Astrocyte of the spinal cord (primary cell): ENCODE measurements around the gene SERPINB5.

Experiments used
- DNase-seq: peaks from one replicate; pipeline ENCODE4 v3.0.0; 2011; ENCODE audit warnings: low read depth, low spot score
- H3K4me3 ChIP-seq: 2 replicates; pipeline ENCODE4 v1.5.1; 2011; ENCODE audit warnings: low read depth, mild to moderate bottlenecking, low read length, moderate library complexity
- CTCF ChIP-seq: IDR thresholded peaks from 2 replicates; pipeline ENCODE4 v1.5.1; 2012; ENCODE audit warnings: low read depth, mild to moderate bottlenecking, low read length, inconsistent platforms
- in situ Hi-C: cut with HindIII; loops from 2 replicates; pipeline ENCODE4 v1.10.0; 2017; ENCODE audit warnings: low sequenced_read_pairs

The SERPINB5 gene

GRCh38 chr18:63440219-63440618, 36.5 kb upstream of the SERPINB5 start:
- in situ Hi-C loops: no loop called here
- no peak overlapping the region for H3K4me3 ChIP-seq
- no peak for DNase-seq
- no peak for TF ChIP-seq CTCF

- no peak overlapping the region for H3K4me3 ChIP-seq
- no peak for TF ChIP-seq CTCF
- in situ Hi-C loops: no loop called here
- DNase-seq: no peak
These were observed 35.9 kb upstream of the SERPINB5 start for GRCh38 chr18:63440881-63441280.

- in situ Hi-C loops: no loop called here
- no peak for TF ChIP-seq CTCF
These were observed 32.9 kb upstream of the SERPINB5 start for GRCh38 chr18:63443829-63444228.

GRCh38 chr18:63444580-63444979, 32.2 kb upstream of the SERPINB5 start:
- TF ChIP-seq CTCF: no peak
- DNase-seq: peak; percentile 39
- in situ Hi-C loops: no loop called here
- no peak overlapping the region for H3K4me3 ChIP-seq

More at GRCh38 chr18:63443829-63444228, 32.9 kb upstream of the SERPINB5 start:
- no peak for DNase-seq
- H3K4me3 ChIP-seq: no peak overlapping the region

- no peak for TF ChIP-seq CTCF
- no peak for DNase-seq
- no peak overlapping the region for H3K4me3 ChIP-seq
- in situ Hi-C loops: no loop called here
These were observed 31.7 kb upstream of the SERPINB5 start for GRCh38 chr18:63445037-63445436.

- no peak for DNase-seq
- H3K4me3 ChIP-seq: no peak overlapping the region
- in situ Hi-C loops: no loop called here
- TF ChIP-seq CTCF: no peak
These were observed 30.5 kb upstream of the SERPINB5 start for GRCh38 chr18:63446266-63446665.

GRCh38 chr18:63447066-63447465, 29.7 kb upstream of the SERPINB5 start:
- TF ChIP-seq CTCF: no peak
- no peak for DNase-seq
- in situ Hi-C loops: no loop called here
- H3K4me3 ChIP-seq: no peak overlapping the region
